IPS DF 4.7 (cell line): ENCODE results near the gene DDX31.

ENCODE experiments used
- DNase-seq: peaks from one replicate; pipeline ENCODE4 v3.0.0-alpha.2; 2013; ENCODE audit warnings: low spot score; ENCODE audit errors: extremely low read depth

Gene DDX31

DNA sequence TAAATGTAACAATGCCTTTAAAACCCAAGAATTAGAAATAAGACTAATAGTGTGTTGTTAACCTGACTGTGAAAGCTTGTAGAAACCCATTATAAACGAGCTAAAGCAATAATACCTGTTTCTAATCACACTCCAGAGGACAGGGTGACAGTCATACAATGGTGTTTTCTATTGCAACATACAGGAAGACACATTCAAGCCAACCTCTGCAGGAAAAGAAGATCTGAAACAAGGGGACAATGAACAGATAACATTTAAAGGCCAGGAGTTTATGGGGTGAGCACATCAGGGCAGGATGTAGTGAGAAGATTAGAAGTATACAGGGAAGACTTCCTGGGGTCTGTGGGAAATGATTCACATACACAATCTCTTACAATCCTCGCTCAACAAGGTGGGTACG is 73.6 kb downstream of the DDX31 start:
- DNase-seq: no peak

DNA sequence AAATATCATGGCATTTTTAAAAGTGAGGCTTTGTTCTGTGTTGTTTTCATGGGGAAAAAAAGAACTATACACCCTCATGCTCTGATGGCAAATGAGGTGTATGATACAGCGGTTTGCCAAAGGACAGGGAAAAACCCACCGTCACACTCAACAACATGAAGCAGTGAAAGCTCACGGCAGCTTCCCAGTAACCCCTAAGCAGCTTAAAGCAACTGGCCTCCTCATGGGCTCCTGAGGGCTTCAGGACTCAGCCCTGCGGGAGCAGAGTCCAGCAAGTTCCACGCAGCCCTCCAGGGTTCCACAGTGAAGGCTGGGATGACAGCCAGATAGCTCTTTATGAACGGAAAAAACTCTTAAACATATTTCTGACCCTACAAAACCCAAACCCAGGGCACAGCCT is 74.5 kb downstream of the DDX31 start:
- DNase-seq: no peak

GRCh38 chr9:132594412-132594811 is 75.4 kb downstream of the DDX31 start:
- DNase-seq: no peak

- no peak for DNase-seq
Measured at GRCh38 chr9:132592451-132592850, 77.3 kb downstream of the DDX31 start.

- no peak for DNase-seq
Measured at GRCh38 chr9:132591751-132592314, 78.0 kb downstream of the DDX31 start.

GRCh38 chr9:132591244-132591643 is 78.5 kb downstream of the DDX31 start:
- DNase-seq: no peak

DNA sequence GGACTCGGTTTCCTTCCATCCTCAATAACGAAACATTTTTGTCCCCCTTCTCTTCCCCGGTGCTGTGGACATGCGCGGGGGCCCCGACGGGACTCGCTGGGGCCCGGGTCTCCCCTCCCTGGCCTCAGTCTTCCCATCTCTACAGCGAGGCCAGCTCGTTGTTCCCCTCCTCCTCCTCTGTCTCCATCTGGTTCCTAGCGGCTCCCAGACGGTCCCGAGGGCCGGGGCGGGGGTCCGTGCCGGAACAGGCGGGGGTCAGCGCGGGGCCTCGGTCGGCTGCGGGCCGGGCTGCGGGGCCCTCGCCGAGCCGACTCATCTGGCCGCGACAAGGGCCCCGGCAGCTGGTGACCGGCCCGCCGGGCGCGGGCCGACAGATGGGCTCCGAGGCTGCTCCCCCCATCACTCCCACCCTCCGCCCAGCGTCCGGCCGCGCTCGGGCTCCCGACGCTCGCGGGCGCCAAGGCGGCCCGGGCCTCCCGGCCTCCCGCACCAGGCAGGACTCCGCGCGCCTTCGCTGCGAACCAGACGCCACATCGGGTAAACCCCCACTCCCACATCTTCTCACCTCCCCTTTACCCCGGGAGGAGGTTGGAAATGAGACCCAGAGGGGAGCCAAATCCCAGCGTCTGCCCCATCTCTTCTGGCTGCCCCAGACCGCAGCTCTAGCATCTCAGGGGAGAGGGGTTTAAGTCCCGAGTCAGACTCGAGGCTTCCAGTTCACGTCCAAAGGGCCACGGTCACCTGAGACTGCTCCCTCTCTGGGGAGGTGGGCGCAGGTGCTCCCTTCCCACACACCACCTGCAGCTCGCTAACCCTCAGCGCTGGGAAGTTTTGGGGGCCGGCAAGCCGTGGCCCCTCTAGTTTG is 79.2 kb downstream of the DDX31 start:
- DNase-seq: no peak

DNA sequence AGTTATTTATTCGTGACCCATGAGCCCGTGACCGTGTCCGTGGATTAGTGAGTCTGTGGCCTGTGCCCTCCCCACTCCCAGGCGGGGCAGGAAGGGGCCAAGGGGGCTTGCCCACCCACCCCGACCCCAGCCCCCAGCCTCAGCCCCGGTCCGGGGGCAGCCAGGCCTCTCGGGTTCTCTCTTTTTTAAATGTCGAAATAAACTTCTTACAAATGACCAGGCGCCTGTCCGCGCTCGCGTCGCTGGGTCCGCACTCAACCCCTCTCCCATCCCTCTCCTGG is 79.8 kb downstream of the DDX31 start:
- DNase-seq: no peak

GRCh38 chr9:132589148-132590036 is 80.4 kb downstream of the DDX31 start:
- no peak for DNase-seq

GRCh38 chr9:132588501-132589147 is 81.2 kb downstream of the DDX31 start:
- DNase-seq: no peak

DNA sequence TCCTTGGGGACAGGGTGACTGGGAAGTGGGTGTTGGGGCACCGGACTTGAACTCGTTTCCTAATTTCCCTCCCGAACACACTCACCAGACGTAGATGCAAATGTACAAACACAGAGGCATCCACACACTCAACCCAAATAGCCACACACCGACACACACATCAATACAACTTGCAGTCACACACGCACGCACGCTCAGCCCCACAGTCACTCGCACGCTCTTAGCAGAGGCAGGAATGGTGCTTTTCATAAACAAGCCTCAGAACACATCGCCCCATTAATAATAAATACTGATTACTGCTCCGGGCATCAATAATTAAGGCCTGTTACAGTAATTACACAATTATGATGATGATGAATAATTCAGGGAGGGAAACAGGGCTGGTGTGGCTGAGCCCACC is 81.7 kb downstream of the DDX31 start:
- DNase-seq: no peak

GRCh38 chr9:132587592-132587955 is 82.2 kb downstream of the DDX31 start:
- DNase-seq: no peak

GRCh38 chr9:132586830-132587591 is 82.8 kb downstream of the DDX31 start:
- DNase-seq: no peak

DNA sequence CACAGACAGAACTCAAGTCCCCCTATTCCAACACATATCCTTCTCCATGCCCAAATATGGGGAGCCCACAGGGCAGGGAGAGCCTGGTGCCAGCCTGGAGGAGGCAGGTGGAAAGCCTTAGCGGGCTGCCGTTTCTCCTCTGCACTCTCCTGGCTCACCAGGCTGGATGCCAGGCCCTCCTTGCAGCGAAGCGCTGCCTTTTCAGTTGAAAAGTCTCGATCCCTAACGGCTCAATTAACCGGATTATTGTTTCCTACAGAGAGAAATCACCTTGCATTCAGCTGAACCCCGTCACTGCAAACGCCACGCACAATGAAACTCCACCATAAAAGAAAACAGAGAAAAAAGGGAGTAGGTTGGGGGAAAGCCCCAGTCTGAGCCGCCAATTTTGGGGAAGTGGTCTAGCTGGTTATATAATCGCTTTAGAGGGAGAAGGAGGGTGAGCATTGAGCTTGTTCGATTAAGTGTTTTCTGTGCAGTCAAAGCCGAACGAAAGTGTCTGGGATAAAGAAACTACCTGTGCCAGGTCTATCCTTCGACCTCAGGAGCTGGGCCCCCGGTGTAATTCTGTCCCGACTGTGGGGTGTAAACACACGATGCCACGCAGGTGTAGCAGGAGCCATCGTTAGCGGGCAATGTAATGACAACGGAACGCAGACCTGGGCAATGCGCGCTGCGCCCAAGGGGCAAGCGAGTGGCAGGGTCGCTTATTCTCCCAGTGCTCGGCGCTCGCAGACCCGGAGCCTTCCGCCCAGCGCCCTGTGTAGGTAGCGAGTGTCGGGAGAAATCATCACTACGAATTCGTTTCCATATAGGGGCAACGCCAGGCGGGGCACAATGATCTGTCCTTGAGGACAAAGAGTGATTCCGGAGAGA is 83.6 kb downstream of the DDX31 start:
- DNase-seq: no peak

GRCh38 chr9:132584601-132585560 is 84.9 kb downstream of the DDX31 start:
- DNase-seq: no peak

DNA sequence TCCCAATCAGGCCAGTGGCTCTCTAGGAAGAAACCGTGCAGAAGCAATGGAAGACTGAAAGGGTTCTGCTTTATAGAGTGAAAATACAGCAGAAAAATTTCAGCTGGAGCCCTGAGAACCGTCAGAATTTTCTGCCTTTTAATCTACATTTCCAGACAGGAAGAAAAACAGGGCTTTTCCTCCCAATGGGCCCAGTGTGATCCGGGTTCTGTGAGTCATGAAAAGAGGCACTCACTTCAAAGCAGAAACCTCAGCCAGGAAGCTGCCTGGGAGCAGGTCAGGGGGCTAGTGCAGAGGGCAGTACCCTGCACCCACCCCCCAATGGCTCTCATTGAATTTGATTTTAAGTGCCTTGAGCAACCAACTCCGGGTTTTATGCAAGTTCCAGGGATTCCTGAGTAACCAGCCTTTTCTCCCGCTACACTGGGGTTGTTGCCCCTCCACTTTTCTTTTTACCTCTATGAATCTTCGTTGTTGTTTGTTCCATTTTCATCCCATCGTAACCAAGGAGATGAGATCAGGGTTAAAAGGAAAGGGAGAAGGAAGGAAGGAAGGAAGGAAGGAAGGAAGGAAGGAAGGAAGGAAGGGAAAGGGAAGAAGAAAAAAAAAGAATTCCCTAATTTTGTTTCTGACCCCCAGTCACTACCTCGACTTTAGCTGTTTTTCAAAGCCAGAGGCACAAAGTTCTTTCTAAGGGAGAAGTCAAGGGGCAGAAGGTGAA is 86.0 kb downstream of the DDX31 start:
- DNase-seq: no peak

DNA sequence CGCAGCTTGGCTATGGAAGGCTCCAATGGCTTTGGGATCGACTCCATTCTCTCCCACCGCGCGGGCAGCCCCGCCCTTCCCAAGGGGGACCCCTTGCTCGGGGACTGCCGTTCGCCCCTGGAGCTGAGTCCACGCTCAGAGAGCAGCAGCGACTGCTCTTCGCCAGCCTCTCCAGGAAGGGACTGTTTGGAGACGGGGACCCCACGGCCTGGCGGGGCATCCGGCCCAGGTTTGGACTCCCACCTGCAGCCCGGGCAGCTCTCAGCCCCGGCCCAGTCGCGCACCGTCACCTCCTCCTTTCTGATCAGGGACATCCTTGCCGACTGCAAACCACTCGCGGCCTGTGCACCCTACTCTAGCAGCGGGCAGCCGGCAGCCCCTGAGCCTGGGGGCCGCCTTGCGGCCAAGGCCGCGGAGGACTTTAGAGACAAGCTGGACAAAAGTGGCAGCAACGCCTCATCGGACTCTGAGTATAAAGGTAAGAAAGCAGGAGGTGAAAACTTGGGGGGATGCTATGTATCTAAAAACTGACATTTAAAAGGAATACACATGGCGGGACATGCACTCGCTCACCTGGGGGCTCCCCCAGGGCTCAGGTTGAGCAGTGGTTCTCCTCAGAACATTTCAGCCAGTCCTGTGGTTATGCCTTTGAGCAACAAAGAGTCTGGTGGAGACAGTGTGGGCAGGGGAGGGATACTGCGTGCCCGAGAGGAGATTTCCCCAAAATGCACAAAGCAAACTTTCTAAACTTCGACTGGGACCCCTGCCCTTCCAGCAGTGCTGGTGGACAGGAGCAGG is 86.8 kb downstream of the DDX31 start:
- no peak for DNase-seq
